ENCODE measurements around the gene LPCAT1.

- no peak for TF ChIP-seq SMARCC2 (IDR thresholded peaks at IDR 0.05)
- TF ChIP-seq RFX5 (IDR thresholded peaks at IDR 0.05; ENCODE audit: low read depth, low read length), result no peak
- TF ChIP-seq, protein P1, sequence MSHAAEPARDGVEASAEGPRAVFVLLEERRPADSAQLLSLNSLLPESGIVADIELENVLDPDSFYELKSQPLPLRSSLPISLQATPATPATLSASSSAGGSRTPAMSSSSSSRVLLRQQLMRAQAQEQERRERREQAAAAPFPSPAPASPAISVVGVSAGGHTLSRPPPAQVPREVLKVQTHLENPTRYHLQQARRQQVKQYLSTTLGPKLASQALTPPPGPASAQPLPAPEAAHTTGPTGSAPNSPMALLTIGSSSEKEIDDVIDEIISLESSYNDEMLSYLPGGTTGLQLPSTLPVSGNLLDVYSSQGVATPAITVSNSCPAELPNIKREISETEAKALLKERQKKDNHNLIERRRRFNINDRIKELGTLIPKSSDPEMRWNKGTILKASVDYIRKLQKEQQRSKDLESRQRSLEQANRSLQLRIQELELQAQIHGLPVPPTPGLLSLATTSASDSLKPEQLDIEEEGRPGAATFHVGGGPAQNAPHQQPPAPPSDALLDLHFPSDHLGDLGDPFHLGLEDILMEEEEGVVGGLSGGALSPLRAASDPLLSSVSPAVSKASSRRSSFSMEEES (CRISPR knock-in tag; IDR thresholded peaks at IDR 0.05), result no peak
- TF ChIP-seq POLR2A (IDR thresholded peaks at IDR 0.05; ENCODE audit: insufficient read depth in 1 of 2, low read depth in 2 of 2, low read length in 2 of 2), result no peak; a peak in 1 of 4 replicates
- no peak for TF ChIP-seq TBX3 (IDR thresholded peaks at IDR 0.05; ENCODE audit: borderline replicate concordance)
- TF ChIP-seq, protein P2, sequence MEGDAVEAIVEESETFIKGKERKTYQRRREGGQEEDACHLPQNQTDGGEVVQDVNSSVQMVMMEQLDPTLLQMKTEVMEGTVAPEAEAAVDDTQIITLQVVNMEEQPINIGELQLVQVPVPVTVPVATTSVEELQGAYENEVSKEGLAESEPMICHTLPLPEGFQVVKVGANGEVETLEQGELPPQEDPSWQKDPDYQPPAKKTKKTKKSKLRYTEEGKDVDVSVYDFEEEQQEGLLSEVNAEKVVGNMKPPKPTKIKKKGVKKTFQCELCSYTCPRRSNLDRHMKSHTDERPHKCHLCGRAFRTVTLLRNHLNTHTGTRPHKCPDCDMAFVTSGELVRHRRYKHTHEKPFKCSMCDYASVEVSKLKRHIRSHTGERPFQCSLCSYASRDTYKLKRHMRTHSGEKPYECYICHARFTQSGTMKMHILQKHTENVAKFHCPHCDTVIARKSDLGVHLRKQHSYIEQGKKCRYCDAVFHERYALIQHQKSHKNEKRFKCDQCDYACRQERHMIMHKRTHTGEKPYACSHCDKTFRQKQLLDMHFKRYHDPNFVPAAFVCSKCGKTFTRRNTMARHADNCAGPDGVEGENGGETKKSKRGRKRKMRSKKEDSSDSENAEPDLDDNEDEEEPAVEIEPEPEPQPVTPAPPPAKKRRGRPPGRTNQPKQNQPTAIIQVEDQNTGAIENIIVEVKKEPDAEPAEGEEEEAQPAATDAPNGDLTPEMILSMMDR (CRISPR knock-in tag; IDR thresholded peaks at IDR 0.05), result no peak
- no peak for TF ChIP-seq FOXA3 (CRISPR knock-in tag; IDR thresholded peaks at IDR 0.05)
- no peak for TF ChIP-seq POLR2AphosphoS5 (IDR thresholded peaks at IDR 0.05; ENCODE audit: low read depth, low read length)
- TF ChIP-seq KLF16 (CRISPR knock-in tag; IDR thresholded peaks at IDR 0.05), result no peak
- no peak for TF ChIP-seq SATB2 (CRISPR knock-in tag; IDR thresholded peaks at IDR 0.05)
- no peak for TF ChIP-seq RAD51 (IDR thresholded peaks at IDR 0.05; ENCODE audit: borderline replicate concordance)
- TF ChIP-seq ZNF792 (CRISPR knock-in tag; IDR thresholded peaks at IDR 0.05), result no peak
- TF ChIP-seq MXI1 (IDR thresholded peaks at IDR 0.05; ENCODE audit: borderline replicate concordance, low read depth, low read length), result no peak
Observed at GRCh38 chr5:1484730-1485578, 38.8 kb downstream of the LPCAT1 start.

Measured in HepG2 (cell line).